ENCODE measurements around the gene GCNA.

GRCh38 chrX:71578253-71579135 is at the start of gene GCNA:
- no peak for TF ChIP-seq CTCF (conservative IDR thresholded peaks at IDR 0.05; ENCODE audit: low read depth, low read length)
- no peak for TF ChIP-seq EZH2 (IDR thresholded peaks at IDR 0.05; ENCODE audit: low read length, unreplicated experiment)

Measured in PC-3 (cell line).